Ovary (tissue), 3 donors: Measurements from ENCODE around the gene GPR3.

Experiments used
- EP300 ChIP-seq: sonication (generic); formaldehyde crosslinking; IDR thresholded peaks from one replicate; pipeline ENCODE4 v1.6.1; 2017; ENCODE audit warnings: antibody characterized with exemption
- POLR2A ChIP-seq: fragments of 450-650 bp; IDR thresholded peaks from one replicate; pipeline ENCODE4 v1.6.1; 2017; ENCODE audit warnings: antibody characterized with exemption, mild to moderate bottlenecking, moderate library complexity
- TF ChIP-seq, protein P1 (sequence below), 3 donors: fragments of 450-650 bp in 2 of 3; fragments of 200-600 bp in 1 of 3; IDR thresholded peaks; one replicate each; pipeline versions ENCODE4 v1.5.1 to v1.8.0; 2016 to 2022; ENCODE audit warnings: antibody characterized with exemption in 3 of 3, mild to moderate bottlenecking in 1 of 3
- donor health status: DM: no; HTN: no; CAD: no.

DNA sequence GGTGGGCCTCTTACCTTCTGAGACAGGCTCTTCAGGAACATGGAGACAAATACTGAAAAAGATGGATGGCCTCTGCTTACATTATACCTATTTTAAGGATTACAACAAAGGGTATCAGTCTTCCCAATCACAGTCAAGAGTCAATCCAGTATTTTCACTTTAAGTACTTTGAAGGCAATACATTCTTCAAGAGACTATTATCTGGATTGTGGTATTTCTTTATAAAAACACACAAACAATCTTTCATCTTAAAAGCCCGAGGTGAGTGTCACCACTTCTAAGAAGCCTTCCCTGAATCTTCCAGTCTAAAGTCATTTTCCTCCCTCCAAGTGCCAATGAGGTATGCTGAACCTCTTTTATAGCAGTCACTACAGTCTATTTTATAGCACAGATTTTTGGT, 52.2 kb downstream of the GPR3 start:
- TF ChIP-seq, protein P1, sequence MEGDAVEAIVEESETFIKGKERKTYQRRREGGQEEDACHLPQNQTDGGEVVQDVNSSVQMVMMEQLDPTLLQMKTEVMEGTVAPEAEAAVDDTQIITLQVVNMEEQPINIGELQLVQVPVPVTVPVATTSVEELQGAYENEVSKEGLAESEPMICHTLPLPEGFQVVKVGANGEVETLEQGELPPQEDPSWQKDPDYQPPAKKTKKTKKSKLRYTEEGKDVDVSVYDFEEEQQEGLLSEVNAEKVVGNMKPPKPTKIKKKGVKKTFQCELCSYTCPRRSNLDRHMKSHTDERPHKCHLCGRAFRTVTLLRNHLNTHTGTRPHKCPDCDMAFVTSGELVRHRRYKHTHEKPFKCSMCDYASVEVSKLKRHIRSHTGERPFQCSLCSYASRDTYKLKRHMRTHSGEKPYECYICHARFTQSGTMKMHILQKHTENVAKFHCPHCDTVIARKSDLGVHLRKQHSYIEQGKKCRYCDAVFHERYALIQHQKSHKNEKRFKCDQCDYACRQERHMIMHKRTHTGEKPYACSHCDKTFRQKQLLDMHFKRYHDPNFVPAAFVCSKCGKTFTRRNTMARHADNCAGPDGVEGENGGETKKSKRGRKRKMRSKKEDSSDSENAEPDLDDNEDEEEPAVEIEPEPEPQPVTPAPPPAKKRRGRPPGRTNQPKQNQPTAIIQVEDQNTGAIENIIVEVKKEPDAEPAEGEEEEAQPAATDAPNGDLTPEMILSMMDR (IDR thresholded peaks at IDR 0.05), result no peak
- TF ChIP-seq EP300, result no peak
- no peak for TF ChIP-seq POLR2A
